ENCODE data around the gene TRIM71.
"Not testable (repeated sequence)": the region's sequence is repeated elsewhere in the genome, so short reads cannot be mapped to it uniquely, and the experiment has no call there.

The TRIM71 gene

DNA sequence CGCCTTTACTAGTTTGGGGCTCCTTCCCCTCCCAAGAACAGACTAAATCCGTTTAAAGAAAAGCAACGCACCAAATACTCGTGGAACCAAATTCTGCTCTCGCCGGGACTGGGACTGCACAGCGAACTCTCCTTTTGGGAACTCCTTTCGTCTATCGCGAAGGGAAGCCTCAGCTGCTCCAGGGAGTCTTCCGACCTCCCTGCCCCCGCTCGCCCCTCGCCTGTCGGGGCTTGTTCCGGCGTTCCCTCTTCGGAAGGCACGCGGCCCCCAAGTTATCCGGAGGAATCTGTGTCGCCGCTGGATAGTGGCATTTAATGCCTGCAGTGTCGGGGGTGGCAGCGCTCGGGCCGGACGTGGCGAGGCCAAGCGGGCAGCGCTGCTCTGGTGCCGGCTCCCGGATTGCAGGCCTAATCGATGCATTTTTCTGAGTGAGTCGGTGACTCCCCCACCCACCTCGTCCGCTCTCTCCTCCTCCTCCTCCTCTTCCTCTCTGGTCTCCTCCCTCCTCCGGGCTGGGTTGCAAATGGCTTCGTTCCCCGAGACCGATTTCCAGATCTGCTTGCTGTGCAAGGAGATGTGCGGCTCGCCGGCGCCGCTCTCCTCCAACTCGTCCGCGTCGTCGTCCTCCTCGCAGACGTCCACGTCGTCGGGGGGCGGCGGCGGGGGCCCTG is at the start of gene TRIM71:
TRIM71 (plus strand) TSS at position 440 of the 671 bp plus-strand sequence; CDS start at position 524, 84 bp downstream.
- no peak for DNase-seq

DNA sequence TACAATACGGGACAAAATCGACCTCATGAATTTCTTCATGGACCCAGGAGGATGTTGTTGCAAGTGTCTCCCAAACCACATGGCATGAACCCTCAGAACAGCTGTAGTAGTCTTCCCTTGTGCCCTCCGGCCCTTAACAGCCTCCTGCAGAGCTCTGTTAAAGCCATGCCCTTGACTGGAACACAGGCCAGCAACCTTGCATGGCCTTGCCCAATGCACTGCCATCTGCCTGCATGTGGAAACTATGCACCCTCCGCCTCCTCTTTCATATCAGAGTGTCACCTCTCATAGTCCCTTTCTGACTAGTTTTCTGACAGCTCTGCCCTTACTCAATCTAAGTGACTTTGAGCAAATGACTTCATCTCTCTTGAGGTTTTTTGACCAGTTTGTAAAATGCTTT is 39.4 kb upstream of the TRIM71 start:
- DNase-seq: no peak

- no peak for DNase-seq
Measured at GRCh38 chr3:32780071-32780734, 37.6 kb upstream of the TRIM71 start.

DNA sequence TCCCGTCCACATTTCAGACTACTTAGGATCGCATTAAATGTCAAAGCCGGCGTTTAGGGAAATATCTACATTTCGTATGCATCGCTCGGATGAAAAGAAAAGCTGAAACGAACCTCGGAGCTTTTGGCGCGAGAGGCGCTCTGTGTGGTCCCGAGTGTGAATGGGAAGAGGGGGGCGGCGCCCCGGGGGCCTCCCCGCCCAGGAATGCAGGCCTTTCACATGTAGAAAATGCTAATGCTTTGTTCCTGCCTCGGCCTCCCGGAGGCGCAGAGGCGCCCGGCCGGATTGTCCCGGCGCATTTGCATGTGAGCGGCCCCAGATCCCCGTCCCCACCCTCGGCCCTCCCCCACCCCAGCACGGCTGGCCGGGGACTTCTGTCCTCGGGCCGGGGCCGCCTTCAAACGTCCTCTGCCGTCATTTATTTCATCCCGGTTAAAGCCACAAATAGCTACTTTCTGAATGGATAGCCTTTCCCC is 37.0 kb upstream of the TRIM71 start:
- DNase-seq: no peak

DNA sequence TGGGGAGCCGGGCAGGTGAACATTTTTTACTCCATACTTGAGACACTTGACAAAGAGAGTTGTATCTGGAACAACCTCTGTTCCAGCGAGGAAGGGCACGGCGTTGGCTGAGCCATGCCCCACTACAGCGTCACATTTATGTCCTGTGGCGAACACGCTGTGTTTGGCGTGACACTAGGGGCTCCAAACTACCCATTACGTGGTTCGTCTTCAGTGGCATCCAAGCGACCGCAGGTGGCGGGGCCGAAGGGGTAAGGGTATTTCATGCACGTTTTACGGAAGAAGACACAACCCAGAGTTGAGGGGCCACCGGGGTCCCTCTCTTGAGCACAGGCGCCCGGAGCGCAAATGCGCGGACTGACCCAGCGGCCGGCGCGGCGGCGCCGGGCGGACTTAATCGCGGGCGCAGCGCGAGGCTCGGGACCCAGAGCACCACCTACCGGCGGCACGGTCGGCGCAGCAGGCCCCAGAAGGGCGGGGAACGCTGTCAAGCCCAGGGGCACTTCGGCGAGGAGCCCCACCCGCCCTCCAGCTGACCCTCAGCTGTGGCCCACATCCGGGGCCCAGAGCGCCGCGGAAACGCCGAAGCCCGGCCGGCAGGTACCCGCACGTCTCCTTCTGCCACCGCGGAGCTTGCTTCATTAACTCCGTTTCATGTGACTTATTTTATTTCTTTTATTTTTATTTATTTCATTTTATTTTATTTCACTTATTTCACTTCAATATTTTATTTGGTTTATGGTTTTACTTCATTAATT is 36.4 kb upstream of the TRIM71 start:
- peak; percentile 14 for DNase-seq

DNA sequence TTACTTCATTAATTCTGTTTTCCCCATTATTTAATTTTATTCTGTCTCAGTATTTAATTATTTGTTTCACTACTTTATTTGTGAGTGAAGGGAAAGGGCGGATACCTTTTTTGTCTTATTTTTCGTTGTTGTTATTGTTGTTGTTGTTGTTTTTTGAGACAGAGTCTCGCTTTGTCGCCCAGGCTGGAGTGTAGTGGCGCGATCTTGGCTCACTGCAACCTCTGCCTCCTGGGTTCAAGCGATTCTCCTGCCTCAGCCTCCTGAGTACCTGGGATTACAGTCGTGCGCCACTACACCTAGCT is 35.9 kb upstream of the TRIM71 start:
- DNase-seq: not testable (repeated sequence)

- DNase-seq: no peak
Measured at GRCh38 chr3:32782407-32782806, 35.4 kb upstream of the TRIM71 start.

GRCh38 chr3:32791833-32792232 is 26.0 kb upstream of the TRIM71 start:
- DNase-seq: no peak

DNA sequence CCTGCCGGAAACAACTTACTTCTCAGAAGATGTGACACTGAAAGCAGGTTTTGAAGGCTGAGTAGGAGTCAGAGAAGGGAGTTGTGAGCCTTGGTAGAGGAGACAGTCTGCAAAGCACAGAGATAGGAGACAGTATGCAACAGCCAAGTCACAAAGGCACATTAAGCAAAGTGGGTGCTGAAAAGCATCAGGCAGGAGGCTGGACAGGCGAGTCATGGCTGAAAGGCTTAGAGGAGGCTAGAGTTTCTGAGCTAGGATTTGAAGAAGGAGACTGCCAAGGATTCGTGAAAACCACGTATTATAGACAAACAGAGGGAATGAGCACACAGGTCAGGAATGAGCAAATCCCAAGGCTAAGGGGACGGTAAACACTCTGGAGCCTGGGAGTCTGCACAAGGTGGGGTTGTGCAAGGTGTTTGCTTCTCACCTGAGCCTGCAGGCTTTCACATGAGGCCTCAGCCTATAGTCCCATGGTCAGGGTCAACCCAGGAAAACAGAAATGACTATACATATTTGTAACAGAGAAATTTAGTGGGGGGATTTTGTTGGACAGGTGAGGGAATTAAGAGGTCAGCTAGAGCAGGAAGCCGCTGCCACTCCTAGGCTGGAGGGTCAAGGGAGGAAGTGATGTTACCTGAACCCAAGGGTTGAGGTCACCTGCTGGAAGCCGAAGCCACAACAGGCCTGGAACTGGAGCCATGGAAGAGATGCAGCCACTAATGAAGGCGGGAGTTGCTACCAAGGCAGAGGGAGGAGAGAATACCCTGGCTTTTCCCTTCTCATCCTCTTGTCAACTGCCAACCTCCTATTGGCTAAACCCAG is 23.1 kb upstream of the TRIM71 start:
- DNase-seq: no peak

GRCh38 chr3:32796384-32796950 is 21.3 kb upstream of the TRIM71 start:
- DNase-seq: not testable (repeated sequence)

- DNase-seq: no peak
Measured at GRCh38 chr3:32797776-32798175, 20.0 kb upstream of the TRIM71 start.

GRCh38 chr3:32801440-32801839 is 16.4 kb upstream of the TRIM71 start:
- not testable (repeated sequence) for DNase-seq

DNA sequence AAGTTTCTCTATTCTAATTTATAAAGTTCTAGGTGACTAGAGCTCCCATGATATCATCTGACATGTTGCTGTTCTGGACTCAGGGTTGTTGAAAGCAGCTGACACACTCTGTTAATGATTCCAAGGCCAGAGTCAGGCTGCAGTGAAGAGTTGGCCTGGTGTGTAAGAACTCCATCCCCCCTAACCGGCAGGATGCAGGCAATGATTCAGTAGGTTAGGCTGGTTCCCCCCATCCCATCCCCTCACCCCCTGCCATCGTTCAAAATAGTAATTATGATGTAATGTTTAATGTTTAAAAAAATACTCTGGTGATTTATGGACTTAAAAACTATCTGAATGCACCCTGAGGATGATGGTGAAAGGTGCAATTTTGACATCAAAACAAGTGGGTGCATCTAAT is 4.6 kb upstream of the TRIM71 start:
- no peak for DNase-seq

GRCh38 chr3:32814361-32814760 is 3.4 kb upstream of the TRIM71 start:
- DNase-seq: no peak

DNA sequence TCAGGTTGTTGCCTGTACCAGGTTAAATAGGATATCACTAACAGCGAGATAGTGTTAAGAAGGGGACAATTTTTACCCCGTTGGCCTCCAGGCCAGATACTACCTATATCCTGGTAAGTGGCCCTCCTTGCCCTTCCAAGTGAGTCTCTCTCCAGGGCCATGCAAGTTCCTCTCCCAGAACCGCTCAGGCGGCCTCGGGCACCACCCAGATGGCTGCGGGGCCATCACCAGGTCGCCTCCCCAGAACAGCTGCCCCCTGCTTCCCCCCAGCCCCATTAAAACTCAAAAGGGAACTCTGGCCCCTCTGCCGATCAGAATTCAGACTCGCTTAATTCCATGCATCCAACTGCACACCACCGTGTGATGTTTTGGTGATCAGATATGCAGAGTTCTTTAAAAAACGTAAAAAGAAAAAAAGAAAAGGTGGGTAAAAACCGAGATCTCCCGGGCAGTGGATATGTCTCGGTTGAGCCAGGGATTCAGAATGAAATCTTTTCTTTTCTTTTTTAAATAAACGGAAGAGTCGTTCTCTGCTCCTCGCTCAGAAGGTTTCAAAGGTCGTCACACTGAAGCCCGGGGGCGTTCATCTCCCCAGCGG is 1.9 kb upstream of the TRIM71 start:
- DNase-seq: no peak

- no peak for DNase-seq
Measured at GRCh38 chr3:32816439-32817256, 1.1 kb upstream of the TRIM71 start.

GRCh38 chr3:32817257-32817557 is 590 bp upstream of the TRIM71 start:
- no peak for DNase-seq

DNA sequence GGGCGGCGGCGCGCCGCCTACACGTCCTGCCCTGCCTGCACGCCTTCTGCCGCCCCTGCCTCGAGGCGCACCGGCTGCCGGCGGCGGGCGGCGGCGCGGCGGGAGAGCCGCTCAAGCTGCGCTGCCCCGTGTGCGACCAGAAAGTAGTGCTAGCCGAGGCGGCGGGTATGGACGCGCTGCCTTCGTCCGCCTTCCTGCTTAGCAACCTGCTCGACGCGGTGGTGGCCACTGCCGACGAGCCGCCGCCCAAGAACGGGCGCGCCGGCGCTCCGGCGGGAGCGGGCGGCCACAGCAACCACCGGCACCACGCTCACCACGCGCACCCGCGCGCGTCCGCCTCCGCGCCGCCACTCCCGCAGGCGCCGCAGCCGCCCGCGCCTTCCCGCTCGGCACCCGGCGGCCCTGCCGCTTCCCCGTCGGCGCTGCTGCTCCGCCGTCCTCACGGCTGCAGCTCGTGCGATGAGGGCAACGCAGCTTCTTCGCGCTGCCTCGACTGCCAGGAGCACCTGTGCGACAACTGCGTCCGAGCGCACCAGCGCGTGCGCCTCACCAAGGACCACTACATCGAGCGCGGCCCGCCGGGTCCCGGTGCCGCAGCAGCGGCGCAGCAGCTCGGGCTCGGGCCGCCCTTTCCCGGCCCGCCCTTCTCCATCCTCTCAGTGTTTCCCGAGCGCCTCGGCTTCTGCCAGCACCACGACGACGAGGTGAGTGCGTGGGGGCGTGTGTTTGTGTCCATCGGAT is 602 bp downstream of the TRIM71 start:
- no peak for DNase-seq

- no peak for DNase-seq
Measured at GRCh38 chr3:32818970-32819511, 1.2 kb downstream of the TRIM71 start.

DNA sequence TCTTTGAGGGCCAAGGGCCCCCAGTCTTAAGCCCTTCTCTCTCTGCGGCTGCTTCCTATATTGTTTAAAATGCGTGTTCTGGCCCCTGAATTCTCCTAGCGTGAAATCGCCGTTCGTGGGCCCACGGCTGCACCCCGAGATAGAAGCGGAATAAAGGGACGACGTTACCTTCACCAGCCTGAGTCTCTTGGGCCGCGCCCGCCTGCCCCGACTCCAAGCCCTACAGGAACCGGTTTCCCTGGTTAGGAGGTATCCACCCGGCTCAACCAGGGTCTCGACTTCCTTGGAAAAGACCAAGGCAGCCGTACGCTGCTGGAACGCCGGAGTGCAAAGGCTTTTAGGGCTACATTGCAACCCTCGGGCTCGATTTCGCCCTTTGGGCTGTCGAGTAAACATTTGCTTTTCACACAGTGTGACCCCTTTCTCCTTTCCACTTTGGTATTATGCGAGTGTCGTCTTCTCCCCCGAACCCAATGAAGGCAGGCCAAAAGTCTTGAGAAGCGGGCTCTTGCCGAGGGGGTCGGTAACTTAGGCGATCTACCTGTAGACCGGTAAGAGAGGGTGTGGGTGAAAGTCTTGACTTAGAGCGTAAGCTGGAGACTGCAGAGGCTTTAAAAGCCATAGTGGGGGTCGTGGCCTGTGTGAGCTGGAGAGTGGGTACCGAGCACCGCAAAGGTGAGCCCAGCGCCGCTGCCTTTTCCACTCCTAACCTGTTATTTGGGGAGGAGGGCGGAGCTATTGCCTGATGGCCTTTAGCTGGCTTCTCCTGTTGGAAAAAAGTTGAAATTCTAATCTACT is 2.0 kb downstream of the TRIM71 start:
- DNase-seq: no peak
